Measurements from ENCODE around the gene SYNPO.
A peak's percentile ranks its signal among the peaks of the same experiment; 100 is the strongest.

GRCh38 chr5:150672237-150672883 lies 31.9 kb downstream of the SYNPO start:
- TF ChIP-seq, protein P1, sequence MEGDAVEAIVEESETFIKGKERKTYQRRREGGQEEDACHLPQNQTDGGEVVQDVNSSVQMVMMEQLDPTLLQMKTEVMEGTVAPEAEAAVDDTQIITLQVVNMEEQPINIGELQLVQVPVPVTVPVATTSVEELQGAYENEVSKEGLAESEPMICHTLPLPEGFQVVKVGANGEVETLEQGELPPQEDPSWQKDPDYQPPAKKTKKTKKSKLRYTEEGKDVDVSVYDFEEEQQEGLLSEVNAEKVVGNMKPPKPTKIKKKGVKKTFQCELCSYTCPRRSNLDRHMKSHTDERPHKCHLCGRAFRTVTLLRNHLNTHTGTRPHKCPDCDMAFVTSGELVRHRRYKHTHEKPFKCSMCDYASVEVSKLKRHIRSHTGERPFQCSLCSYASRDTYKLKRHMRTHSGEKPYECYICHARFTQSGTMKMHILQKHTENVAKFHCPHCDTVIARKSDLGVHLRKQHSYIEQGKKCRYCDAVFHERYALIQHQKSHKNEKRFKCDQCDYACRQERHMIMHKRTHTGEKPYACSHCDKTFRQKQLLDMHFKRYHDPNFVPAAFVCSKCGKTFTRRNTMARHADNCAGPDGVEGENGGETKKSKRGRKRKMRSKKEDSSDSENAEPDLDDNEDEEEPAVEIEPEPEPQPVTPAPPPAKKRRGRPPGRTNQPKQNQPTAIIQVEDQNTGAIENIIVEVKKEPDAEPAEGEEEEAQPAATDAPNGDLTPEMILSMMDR (IDR thresholded peaks at IDR 0.05; ENCODE audit: low read depth, low read length, poor library complexity, severe bottlenecking): no peak
- TF ChIP-seq EZH2phosphoT487 (IDR thresholded peaks at IDR 0.05; ENCODE audit: borderline replicate concordance, low read length): peak; percentile 61; the same call in 1 of the 2 replicates

Measured in DOHH2 (cell line).